Endothelial cell (in vitro differentiated cells): ENCODE data around the gene PTGES3. TPM values are rescaled to one million over a fixed set of nuclear protein-coding genes. Genes with fewer than 3 reads are reported as not detected.
A peak's percentile ranks its signal among the peaks of the same experiment; 100 is the strongest.

Experiments
- DNase-seq: peaks from one replicate; pipeline ENCODE4 v3.0.0; 2021; ENCODE audit warnings: low spot score
- H3K27ac Mint-ChIP-seq: one replicate; pipeline ENCODE4 v1.8.0; 2021; ENCODE audit warnings: mixed read lengths, inconsistent platforms; ENCODE audit not compliant: unreplicated experiment
- H3K27me3 Mint-ChIP-seq: one replicate; pipeline ENCODE4 v1.8.0; 2021; ENCODE audit warnings: mild to moderate bottlenecking, moderate library complexity, mixed read lengths, inconsistent platforms; ENCODE audit not compliant: unreplicated experiment
- H3K36me3 Mint-ChIP-seq: one replicate; pipeline ENCODE4 v1.8.0; 2021; ENCODE audit warnings: mild to moderate bottlenecking, low read depth, mixed read lengths, inconsistent platforms; ENCODE audit not compliant: unreplicated experiment
- H3K4me1 Mint-ChIP-seq: one replicate; pipeline ENCODE4 v1.8.0; 2021; ENCODE audit warnings: mild to moderate bottlenecking, mixed read lengths, inconsistent platforms; ENCODE audit not compliant: unreplicated experiment
- H3K4me3 Mint-ChIP-seq: one replicate; pipeline ENCODE4 v1.8.0; 2021; ENCODE audit warnings: mild to moderate bottlenecking, mixed read lengths, inconsistent platforms; ENCODE audit not compliant: unreplicated experiment
- H3K9me3 Mint-ChIP-seq: one replicate; pipeline ENCODE4 v1.8.0; 2021; ENCODE audit warnings: mixed read lengths, inconsistent platforms; ENCODE audit not compliant: unreplicated experiment
- total RNA-seq: library from RNA; stranded (reverse); fragmentation: NEBNext Ultra II Directional; extraction: Animal tissue kit (Norgen Biotek cat#: 25700); gene quantifications from one replicate; pipeline ENCODE4 v1.2.1, GENCODE V29; 2021; ENCODE audit not compliant: unreplicated experiment
- TF ChIP-seq, protein P1 (sequence below): fragments of 200-600 bp; sonication (generic); IDR thresholded peaks from one replicate; pipeline ENCODE4 v1.5.0; 2021; ENCODE audit warnings: antibody characterized with exemption; ENCODE audit not compliant: unreplicated experiment

Gene PTGES3
- total RNA-seq, 1 donor from 2014 or later: 165 TPM

GRCh38 chr12:56721216-56721615 lies 33.1 kb upstream of the PTGES3 start:
- Mint-ChIP-seq H3K4me3 (peak overlapping the region; percentile 42), H3K9me3 (no peaks in the 10 kb centered on the region), H3K36me3 (peaks cover 35% of the 10 kb centered on the region), H3K4me1 (peaks cover 59% of the 10 kb centered on the region), H3K27ac (no peak overlapping the region), H3K27me3 (peaks cover 15% of the 10 kb centered on the region)
- no peak for DNase-seq
- TF ChIP-seq, protein P1, sequence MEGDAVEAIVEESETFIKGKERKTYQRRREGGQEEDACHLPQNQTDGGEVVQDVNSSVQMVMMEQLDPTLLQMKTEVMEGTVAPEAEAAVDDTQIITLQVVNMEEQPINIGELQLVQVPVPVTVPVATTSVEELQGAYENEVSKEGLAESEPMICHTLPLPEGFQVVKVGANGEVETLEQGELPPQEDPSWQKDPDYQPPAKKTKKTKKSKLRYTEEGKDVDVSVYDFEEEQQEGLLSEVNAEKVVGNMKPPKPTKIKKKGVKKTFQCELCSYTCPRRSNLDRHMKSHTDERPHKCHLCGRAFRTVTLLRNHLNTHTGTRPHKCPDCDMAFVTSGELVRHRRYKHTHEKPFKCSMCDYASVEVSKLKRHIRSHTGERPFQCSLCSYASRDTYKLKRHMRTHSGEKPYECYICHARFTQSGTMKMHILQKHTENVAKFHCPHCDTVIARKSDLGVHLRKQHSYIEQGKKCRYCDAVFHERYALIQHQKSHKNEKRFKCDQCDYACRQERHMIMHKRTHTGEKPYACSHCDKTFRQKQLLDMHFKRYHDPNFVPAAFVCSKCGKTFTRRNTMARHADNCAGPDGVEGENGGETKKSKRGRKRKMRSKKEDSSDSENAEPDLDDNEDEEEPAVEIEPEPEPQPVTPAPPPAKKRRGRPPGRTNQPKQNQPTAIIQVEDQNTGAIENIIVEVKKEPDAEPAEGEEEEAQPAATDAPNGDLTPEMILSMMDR: no peak

DNA sequence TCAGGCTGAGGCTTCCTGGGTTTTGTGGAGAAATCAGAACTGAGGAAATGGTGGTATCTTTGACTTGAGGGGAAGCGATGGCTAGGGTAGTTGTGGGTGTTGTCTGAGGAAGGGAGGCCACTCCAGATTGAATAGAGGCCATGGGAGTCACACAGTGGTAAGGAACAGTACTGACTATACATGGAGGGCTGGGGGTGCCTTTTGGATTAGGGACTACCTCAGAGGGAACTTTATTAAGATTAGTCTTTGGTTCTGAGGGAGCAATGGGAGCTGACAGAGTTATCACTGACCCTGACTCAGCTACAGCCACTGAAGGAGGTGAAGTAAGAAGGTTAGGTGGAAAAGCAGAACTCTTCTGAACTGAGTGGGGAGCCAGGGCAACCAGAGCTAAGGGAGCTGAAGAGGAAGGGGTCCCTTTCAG lies 32.7 kb upstream of the PTGES3 start:
- Mint-ChIP-seq H3K4me3 (peak overlapping the region; percentile 61), H3K4me1 (peaks cover 61% of the 10 kb centered on the region), H3K27me3 (peaks cover 13% of the 10 kb centered on the region), H3K36me3 (peaks cover 39% of the 10 kb centered on the region), H3K9me3 (no peaks in the 10 kb centered on the region), H3K27ac (peak overlapping the region; percentile 58)
- TF ChIP-seq, protein P1: no peak
- no peak for DNase-seq

DNA sequence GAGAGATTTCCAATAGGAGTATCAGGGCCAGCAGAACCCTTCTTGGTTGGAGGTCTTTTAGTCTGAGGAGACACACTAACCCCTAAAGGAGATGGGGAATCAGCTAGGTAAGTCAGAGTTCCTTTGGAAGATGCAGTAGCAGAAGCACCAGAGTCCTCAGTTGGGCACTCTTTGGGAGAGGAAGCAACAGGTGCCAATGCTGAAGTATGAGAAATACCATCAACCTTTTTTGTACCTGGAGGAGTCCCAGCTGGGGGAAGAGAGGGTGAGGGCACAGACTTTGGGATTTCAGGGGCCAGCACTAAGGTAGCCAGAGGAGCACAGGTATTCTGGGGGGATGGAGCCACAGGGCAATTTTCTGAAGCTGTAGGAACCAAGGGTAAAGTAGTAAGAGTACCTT lies 31.0 kb upstream of the PTGES3 start:
- Mint-ChIP-seq H3K27ac (peak overlapping the region; percentile 49), H3K4me1 (peaks cover 59% of the 10 kb centered on the region), H3K36me3 (peaks cover 48% of the 10 kb centered on the region), H3K9me3 (no peaks in the 10 kb centered on the region), H3K4me3 (peak overlapping the region; percentile 61), H3K27me3 (peaks cover 10% of the 10 kb centered on the region)
- DNase-seq: no peak
- TF ChIP-seq, protein P1: no peak

GRCh38 chr12:56718636-56719035 lies 30.6 kb upstream of the PTGES3 start:
- peak overlapping the region; percentile 49 for H3K27ac Mint-ChIP-seq
- TF ChIP-seq, protein P1: no peak
- peaks cover 50% of the 10 kb centered on the region for H3K36me3 Mint-ChIP-seq
- DNase-seq: no peak
- H3K9me3 Mint-ChIP-seq: no peaks in the 10 kb centered on the region
- H3K27me3 Mint-ChIP-seq: peaks cover 10% of the 10 kb centered on the region
- peak overlapping the region; percentile 61 for H3K4me3 Mint-ChIP-seq
- peaks cover 56% of the 10 kb centered on the region for H3K4me1 Mint-ChIP-seq

DNA sequence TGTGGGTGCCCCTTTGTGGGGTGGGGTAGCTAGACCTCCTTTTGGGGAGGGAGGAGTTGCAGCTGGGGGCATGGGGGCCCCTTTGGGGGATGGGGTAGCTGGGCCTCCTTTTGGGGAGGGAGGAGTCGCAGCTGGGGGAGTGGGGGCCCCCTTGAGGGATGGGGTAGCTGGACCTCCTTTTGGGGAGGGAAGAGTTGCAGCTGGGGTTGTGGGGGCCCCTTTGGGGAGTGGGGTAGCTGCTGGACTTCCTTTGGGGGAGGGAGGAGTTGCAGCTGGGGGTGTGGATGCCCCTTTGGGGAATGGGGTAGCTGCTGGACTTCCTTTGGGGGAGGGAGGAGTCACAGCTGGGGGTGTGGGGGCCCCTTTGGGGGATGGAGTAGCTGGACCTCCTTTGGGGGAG lies 30.1 kb upstream of the PTGES3 start:
- H3K36me3 Mint-ChIP-seq: peaks cover 55% of the 10 kb centered on the region
- peaks cover 10% of the 10 kb centered on the region for H3K27me3 Mint-ChIP-seq
- H3K4me3 Mint-ChIP-seq: no peak overlapping the region
- H3K4me1 Mint-ChIP-seq: peaks cover 52% of the 10 kb centered on the region
- no peaks in the 10 kb centered on the region for H3K9me3 Mint-ChIP-seq
- no peak for DNase-seq
- TF ChIP-seq, protein P1: no peak
- H3K27ac Mint-ChIP-seq: no peak overlapping the region
